Measurements from ENCODE around the gene SUGCT.

- no peak for TF ChIP-seq POLR2AphosphoS5 (IDR thresholded peaks at IDR 0.05; ENCODE audit: low read depth, low read length)
- TF ChIP-seq SIN3A (IDR thresholded peaks at IDR 0.05; ENCODE audit: borderline replicate concordance, insufficient read depth, low read length): no peak
Measured at GRCh38 chr7:40780460-40780859, 645.7 kb downstream of the SUGCT start.
